Kidney tubule cell (primary cell): Measurements from ENCODE around the gene NAA25.
"Not testable (repeated sequence)": the region's sequence is repeated elsewhere in the genome, so short reads cannot be mapped to it uniquely, and the experiment has no call there.

Experiments used
- DNase-seq: peaks from one replicate; pipeline ENCODE4 v3.0.0-alpha.2; 2018; ENCODE audit warnings: low spot score

NAA25 gene

GRCh38 chr12:112116232-112117060, 7.9 kb upstream of the NAA25 start:
- peak; percentile 69 for DNase-seq

- no peak for DNase-seq
Measured at GRCh38 chr12:112115259-112116045, 6.9 kb upstream of the NAA25 start.

GRCh38 chr12:112112409-112113133, 4.0 kb upstream of the NAA25 start:
- peak; percentile 81 for DNase-seq

- no peak for DNase-seq
Measured at GRCh38 chr12:112111931-112112330, 3.3 kb upstream of the NAA25 start.

- DNase-seq = not testable (repeated sequence)
Measured at GRCh38 chr12:112110787-112111662, 2.4 kb upstream of the NAA25 start.

- DNase-seq = no peak
Measured at GRCh38 chr12:112107306-112108201, 1.0 kb downstream of the NAA25 start.

- no peak for DNase-seq
Measured at GRCh38 chr12:112105891-112106290, 2.7 kb downstream of the NAA25 start.

GRCh38 chr12:112103758-112104503, 4.7 kb downstream of the NAA25 start:
- no peak for DNase-seq

GRCh38 chr12:112102746-112103145, 5.8 kb downstream of the NAA25 start:
- not testable (repeated sequence) for DNase-seq

GRCh38 chr12:112102127-112102526, 6.5 kb downstream of the NAA25 start:
- DNase-seq = no peak

GRCh38 chr12:112100500-112100899, 8.1 kb downstream of the NAA25 start:
- DNase-seq = not testable (repeated sequence)

- DNase-seq = no peak
Measured at GRCh38 chr12:112097641-112098040, 10.9 kb downstream of the NAA25 start.

- peak; percentile 91 for DNase-seq
Measured at GRCh38 chr12:112096667-112097066, 11.9 kb downstream of the NAA25 start.

- no peak for DNase-seq
Measured at GRCh38 chr12:112096070-112096469, 12.5 kb downstream of the NAA25 start.

GRCh38 chr12:112091563-112091962, 17.0 kb downstream of the NAA25 start:
- no peak for DNase-seq

- no peak for DNase-seq
Measured at GRCh38 chr12:112087851-112088250, 20.7 kb downstream of the NAA25 start.

- DNase-seq = no peak
Measured at GRCh38 chr12:112087055-112087850, 21.3 kb downstream of the NAA25 start.

- DNase-seq = no peak
Measured at GRCh38 chr12:112066566-112066965, 42.0 kb downstream of the NAA25 start.

GRCh38 chr12:112063273-112063672, 45.3 kb downstream of the NAA25 start:
- DNase-seq = no peak
